Astrocyte of the cerebellum (primary cell): ENCODE measurements around the gene ATRIP.
"Not testable (repeated sequence)": the region's sequence is repeated elsewhere in the genome, so short reads cannot be mapped to it uniquely, and the experiment has no call there.

Experiments
- DNase-seq: peaks from one replicate; pipeline ENCODE4 v3.0.0-alpha.2; 2011; ENCODE audit warnings: low read depth
- H3K4me3 ChIP-seq: 2 replicates; pipeline ENCODE4 v1.5.1; 2011; ENCODE audit warnings: mild to moderate bottlenecking, low read depth, low read length, moderate library complexity
- in situ Hi-C: cut with HindIII; loops from 2 replicates; pipeline ENCODE4 v1.10.0; 2017; ENCODE audit warnings: low sequenced_read_pairs
- TF ChIP-seq, protein P1 (sequence below): IDR thresholded peaks from 2 replicates; pipeline ENCODE4 v1.5.1; 2012; ENCODE audit warnings: low read length, low read depth, moderate library complexity, mild to moderate bottlenecking; ENCODE audit errors: missing control alignments

Gene ATRIP

GRCh38 chr3:48472923-48473616 is 26.5 kb downstream of the ATRIP start:
- in situ Hi-C loops: loop anchor here (5.0 kb wide), 1 partner anchor 34 kb away; no protein-coding TSS in a partner anchor
- peak overlapping the region; percentile 64 for H3K4me3 ChIP-seq
- TF ChIP-seq, protein P1, sequence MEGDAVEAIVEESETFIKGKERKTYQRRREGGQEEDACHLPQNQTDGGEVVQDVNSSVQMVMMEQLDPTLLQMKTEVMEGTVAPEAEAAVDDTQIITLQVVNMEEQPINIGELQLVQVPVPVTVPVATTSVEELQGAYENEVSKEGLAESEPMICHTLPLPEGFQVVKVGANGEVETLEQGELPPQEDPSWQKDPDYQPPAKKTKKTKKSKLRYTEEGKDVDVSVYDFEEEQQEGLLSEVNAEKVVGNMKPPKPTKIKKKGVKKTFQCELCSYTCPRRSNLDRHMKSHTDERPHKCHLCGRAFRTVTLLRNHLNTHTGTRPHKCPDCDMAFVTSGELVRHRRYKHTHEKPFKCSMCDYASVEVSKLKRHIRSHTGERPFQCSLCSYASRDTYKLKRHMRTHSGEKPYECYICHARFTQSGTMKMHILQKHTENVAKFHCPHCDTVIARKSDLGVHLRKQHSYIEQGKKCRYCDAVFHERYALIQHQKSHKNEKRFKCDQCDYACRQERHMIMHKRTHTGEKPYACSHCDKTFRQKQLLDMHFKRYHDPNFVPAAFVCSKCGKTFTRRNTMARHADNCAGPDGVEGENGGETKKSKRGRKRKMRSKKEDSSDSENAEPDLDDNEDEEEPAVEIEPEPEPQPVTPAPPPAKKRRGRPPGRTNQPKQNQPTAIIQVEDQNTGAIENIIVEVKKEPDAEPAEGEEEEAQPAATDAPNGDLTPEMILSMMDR: peak; percentile 17
- DNase-seq: peak; percentile 75

DNA sequence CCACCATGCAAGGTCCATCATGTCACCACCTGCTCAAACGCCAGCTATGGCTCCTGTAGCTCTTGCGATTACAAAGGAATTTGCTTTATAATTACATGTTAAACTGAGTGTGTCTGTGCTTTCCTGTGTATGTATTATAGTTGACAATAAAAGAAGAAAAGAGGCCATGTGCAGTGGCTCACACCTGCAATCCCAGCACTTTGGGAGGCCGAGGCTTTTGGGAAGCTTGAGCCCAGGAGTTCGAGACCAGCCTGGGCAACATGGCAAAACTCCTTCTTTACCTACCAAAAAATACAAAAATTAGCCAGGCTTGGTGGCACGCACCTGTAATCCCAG is 27.0 kb downstream of the ATRIP start:
- H3K4me3 ChIP-seq: no peak overlapping the region
- in situ Hi-C loops: loop anchor here (5.0 kb wide), 1 partner anchor 34 kb away; no protein-coding TSS in a partner anchor
- TF ChIP-seq, protein P1: no peak
- no peak for DNase-seq

DNA sequence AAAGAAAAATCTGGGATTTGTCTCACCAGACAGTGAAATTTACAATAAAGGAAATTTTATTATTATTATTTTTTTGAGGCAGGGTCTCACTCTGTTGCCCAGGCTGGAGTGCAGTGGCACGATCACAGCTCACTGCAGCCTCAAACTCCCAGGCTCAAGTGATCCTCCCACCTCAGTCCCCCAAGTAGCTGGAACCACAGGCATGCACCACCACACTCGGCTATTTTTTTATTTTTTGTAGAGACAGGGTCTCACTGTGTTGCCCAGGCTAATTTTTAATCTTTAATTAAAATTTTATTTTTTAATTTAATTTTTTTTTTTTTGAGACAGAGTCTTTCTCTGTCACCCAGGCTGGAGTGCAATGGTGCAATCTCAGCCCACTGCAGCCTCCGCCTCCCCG is 27.5 kb downstream of the ATRIP start:
- H3K4me3 ChIP-seq, DNase-seq: not testable (repeated sequence)
- in situ Hi-C loops: loop anchor here (5.0 kb wide), 1 partner anchor 33 kb away; no protein-coding TSS in a partner anchor

GRCh38 chr3:48474619-48475018 is 28.1 kb downstream of the ATRIP start:
- H3K4me3 ChIP-seq: no peak overlapping the region
- no peak for DNase-seq
- in situ Hi-C loops: loop anchor here (5.0 kb wide), 1 partner anchor 33 kb away; no protein-coding TSS in a partner anchor
- TF ChIP-seq, protein P1: no peak

DNA sequence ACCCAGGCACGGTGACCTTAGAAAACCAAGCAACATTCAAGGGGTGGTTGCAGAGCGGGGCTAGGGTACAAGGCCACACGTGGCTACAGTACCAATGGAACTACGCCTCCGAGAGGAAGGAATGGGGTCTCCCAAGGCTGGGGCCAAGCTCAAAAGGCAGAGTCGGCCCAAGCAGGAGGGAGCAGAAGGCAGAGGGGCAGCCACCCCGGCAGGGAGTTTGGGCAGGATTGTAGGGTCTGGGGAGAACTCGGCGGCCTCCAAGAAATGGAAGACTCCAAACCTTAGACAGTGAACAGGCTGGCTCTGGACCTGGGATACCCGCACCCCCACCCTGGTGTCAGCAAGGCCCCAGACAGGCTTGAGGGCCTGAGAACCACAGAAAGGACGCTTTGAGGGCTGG is 28.7 kb downstream of the ATRIP start:
- DNase-seq: no peak
- no peak overlapping the region for H3K4me3 ChIP-seq
- in situ Hi-C loops: no loop called here
- TF ChIP-seq, protein P1: no peak

- DNase-seq: no peak
Observed at GRCh38 chr3:48476426-48477053, 30.0 kb downstream of the ATRIP start.

More at GRCh38 chr3:48476426-48477053, 30.0 kb downstream of the ATRIP start:
- TF ChIP-seq, protein P1: no peak
- in situ Hi-C loops: no loop called here
- no peak overlapping the region for H3K4me3 ChIP-seq
